Measurements from ENCODE around the gene TM4SF20.

GRCh38 chr2:227398684-227399670 is 19.9 kb upstream of the TM4SF20 start:
- TF ChIP-seq POLR2A (IDR thresholded peaks at IDR 0.05; ENCODE audit: low read depth, low read length) (no peak), TAF1 (IDR thresholded peaks at IDR 0.05; ENCODE audit: low read depth, low read length) (no peak), POLR2AphosphoS5 (IDR thresholded peaks at IDR 0.05; ENCODE audit: low read depth, low read length) (no peak), PAX5 (IDR thresholded peaks at IDR 0.05; ENCODE audit: insufficient read depth, low read length, severe bottlenecking) (no peak)
